Ishikawa (cell line): ENCODE data around the gene NABP2.
A peak's percentile ranks its signal among the peaks of the same experiment; 100 is the strongest.

ENCODE experiments used
- EGR1 ChIP-seq: IDR thresholded peaks from 2 replicates; pipeline ENCODE4 v1.6.1; 2012
- TCF12 ChIP-seq: IDR thresholded peaks from 2 replicates; pipeline ENCODE4 v1.6.1; 2012; ENCODE audit warnings: low read depth
- TEAD4 ChIP-seq: IDR thresholded peaks from 2 replicates; pipeline ENCODE4 v1.6.1; 2012
- TF ChIP-seq, protein P1 (sequence below): IDR thresholded peaks from 2 replicates; pipeline ENCODE4 v1.6.1; 2012

DNA sequence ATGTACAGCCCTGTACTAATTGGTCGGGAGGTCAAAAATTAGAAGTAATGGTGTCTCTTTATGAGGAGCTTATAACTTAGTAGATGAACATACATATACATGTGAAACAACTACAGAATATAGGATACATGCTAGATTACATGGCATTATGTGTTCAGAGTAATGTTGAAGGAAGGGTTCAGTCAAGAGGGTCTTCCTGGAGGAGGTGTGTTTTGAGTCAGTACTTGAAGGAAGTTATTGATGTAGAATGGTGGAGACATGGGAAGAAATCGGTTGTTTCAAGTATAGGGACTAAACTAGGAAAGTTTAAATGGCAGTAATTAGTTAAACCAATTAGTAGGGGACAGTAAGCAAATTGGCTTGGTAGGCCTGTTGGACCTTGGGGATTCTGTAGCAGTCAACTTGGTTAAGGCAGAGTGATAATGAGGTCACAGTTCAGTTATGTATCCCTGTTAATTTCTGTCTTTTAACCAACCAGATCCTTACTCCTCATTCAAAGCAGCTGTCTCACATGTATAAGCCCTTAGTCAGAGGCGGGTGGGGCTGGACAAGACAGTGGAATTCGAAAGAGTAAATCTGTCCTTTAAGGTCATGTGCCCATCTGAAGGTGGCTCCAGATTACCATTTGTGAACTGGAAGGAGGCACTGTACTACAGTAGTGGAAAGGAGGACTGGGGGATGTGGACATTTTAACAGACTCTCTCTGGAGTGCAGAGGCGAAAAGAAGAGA is 37.5 kb downstream of the NABP2 start:
- TF ChIP-seq TCF12 (no peak), EGR1 (no peak), TEAD4 (peak; percentile 54; the same call in 1 of the 2 replicates)
- TF ChIP-seq, protein P1, sequence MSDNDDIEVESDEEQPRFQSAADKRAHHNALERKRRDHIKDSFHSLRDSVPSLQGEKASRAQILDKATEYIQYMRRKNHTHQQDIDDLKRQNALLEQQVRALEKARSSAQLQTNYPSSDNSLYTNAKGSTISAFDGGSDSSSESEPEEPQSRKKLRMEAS: peak; percentile 23; the same call in 1 of the 2 replicates
